GM21529 (cell line): Measurements from ENCODE around the gene APBB2.

Experiments
- ATAC-seq: cut with Tn5 transposase; IDR thresholded peaks from one replicate; pipeline ENCODE4 v1.9.1; 2021; ENCODE audit not compliant: unreplicated experiment

Gene APBB2

GRCh38 chr4:40875507-40876150 is 338.7 kb downstream of the APBB2 start:
- ATAC-seq, result no peak

- ATAC-seq, result no peak
These were observed 339.4 kb downstream of the APBB2 start for GRCh38 chr4:40874901-40875300.

- ATAC-seq, result no peak
These were observed 340.0 kb downstream of the APBB2 start for GRCh38 chr4:40874331-40874730.

- no peak for ATAC-seq
These were observed 342.6 kb downstream of the APBB2 start for GRCh38 chr4:40871695-40872250.

GRCh38 chr4:40870150-40870549 is 344.2 kb downstream of the APBB2 start:
- ATAC-seq, result no peak

- ATAC-seq, result no peak
These were observed 348.6 kb downstream of the APBB2 start for GRCh38 chr4:40865696-40866095.

- ATAC-seq, result no peak
These were observed 349.8 kb downstream of the APBB2 start for GRCh38 chr4:40864531-40864930.

- ATAC-seq, result no peak
These were observed 355.4 kb downstream of the APBB2 start for GRCh38 chr4:40858962-40859361.

GRCh38 chr4:40857956-40858355 is 356.4 kb downstream of the APBB2 start:
- ATAC-seq, result no peak

- ATAC-seq, result peak; percentile 86
These were observed 357.4 kb downstream of the APBB2 start for GRCh38 chr4:40856840-40857362.

- ATAC-seq, result no peak
These were observed 358.0 kb downstream of the APBB2 start for GRCh38 chr4:40856277-40856839.

- ATAC-seq, result no peak
These were observed 363.8 kb downstream of the APBB2 start for GRCh38 chr4:40850496-40850895.

GRCh38 chr4:40848940-40849339 is 365.4 kb downstream of the APBB2 start:
- no peak for ATAC-seq

- ATAC-seq, result no peak
These were observed 366.1 kb downstream of the APBB2 start for GRCh38 chr4:40848251-40848650.

GRCh38 chr4:40846532-40846931 is 367.8 kb downstream of the APBB2 start:
- ATAC-seq, result no peak

GRCh38 chr4:40845154-40845835 is 369.0 kb downstream of the APBB2 start:
- no peak for ATAC-seq

GRCh38 chr4:40844261-40844660 is 370.1 kb downstream of the APBB2 start:
- ATAC-seq, result no peak

- ATAC-seq, result peak; percentile 43
These were observed 370.6 kb downstream of the APBB2 start for GRCh38 chr4:40843696-40844095.

GRCh38 chr4:40842725-40843423 is 371.5 kb downstream of the APBB2 start:
- no peak for ATAC-seq

GRCh38 chr4:40842318-40842717 is 372.0 kb downstream of the APBB2 start:
- no peak for ATAC-seq

- peak; percentile 68 for ATAC-seq
These were observed 373.3 kb downstream of the APBB2 start for GRCh38 chr4:40840985-40841571.
